ENCODE measurements around the gene ELL2. TPM values are rescaled to one million over a fixed set of nuclear protein-coding genes. Genes with fewer than 3 reads are reported as not detected.

The ELL2 gene
- total RNA-seq, 1 experiment from 2014 or later: 27.5 TPM

GRCh38 chr5:95874246-95874645 lies 87.4 kb downstream of the ELL2 start:
- no peak for TF ChIP-seq CTCF (conservative IDR thresholded peaks at IDR 0.05)
- Histone ChIP-seq H3K4ac (ENCODE audit: low read depth, low read length) (no peak overlapping the region), H3K27ac (ENCODE audit: insufficient read length, low read depth, low read length) (no peak overlapping the region), H3K9me3 (ENCODE audit: control insufficient read depth, low read depth, low read length) (no peaks in the 10 kb centered on the region), H3K4me1 (ENCODE audit: insufficient read depth, low read length) (peaks cover 4% of the 10 kb centered on the region; the same call in 1 of the 2 replicates), H3K4me2 (ENCODE audit: insufficient read depth, insufficient read length, low read length) (no peak overlapping the region), H3K79me2 (ENCODE audit: insufficient read depth, low read length) (no peaks in the 10 kb centered on the region), H4K20me1 (ENCODE audit: control insufficient read depth, insufficient read depth, insufficient read length) (no peaks in the 10 kb centered on the region), H3K56ac (ENCODE audit: insufficient read length, low read depth, low read length) (no peak overlapping the region), H3T11ph (ENCODE audit: low read length) (no peak overlapping the region), H4K8ac (replicated peaks; ENCODE audit: insufficient read length, low read depth, low read length) (no peak overlapping the region), H2BK15ac (ENCODE audit: low read depth, low read length) (no peak overlapping the region), H2AK5ac (ENCODE audit: insufficient read length, low read length) (no peak overlapping the region), H4K5ac (ENCODE audit: insufficient read length, low read depth, low read length) (no peak overlapping the region), H4K91ac (ENCODE audit: insufficient read length, low read depth, low read length) (no peak overlapping the region), H2BK20ac (ENCODE audit: low read depth, low read length, poor library complexity, severe bottlenecking) (no peak overlapping the region), H2BK120ac (ENCODE audit: low read depth, low read length, poor library complexity, severe bottlenecking) (no peak overlapping the region), H3K18ac (ENCODE audit: insufficient read length, low read depth, low read length) (no peak overlapping the region), H3K79me1 (ENCODE audit: insufficient read depth, low read depth, low read length, poor library complexity, severe bottlenecking) (no peaks in the 10 kb centered on the region), H3K23ac (ENCODE audit: insufficient read length, low read depth, low read length) (no peak overlapping the region), H2BK5ac (ENCODE audit: insufficient read length, low read length) (no peak overlapping the region), H3K14ac (ENCODE audit: insufficient read depth, low read length) (no peak overlapping the region), H3K23me2 (ENCODE audit: insufficient read length, low read depth, low read length, poor library complexity, severe bottlenecking) (no peaks in the 10 kb centered on the region), H2BK12ac (ENCODE audit: insufficient read length, low read depth, low read length) (no peak overlapping the region), H3K27me3 (ENCODE audit: insufficient read depth, low read length) (no peaks in the 10 kb centered on the region), H2AFZ (ENCODE audit: low read length) (no peak overlapping the region), H3K9ac (ENCODE audit: extremely low read depth, insufficient read length, low read length) (no peak overlapping the region)
- DNase-seq: no peak
- Mint-ChIP-seq H3K4me1 (peaks cover 7 to 10% of the 10 kb centered on the region in 2 experiments), H3K27me3 (ENCODE audit: low read depth) (no peaks in the 10 kb centered on the region), H3K4me3 (no peak overlapping the region), H3K9me3 (no peaks in the 10 kb centered on the region), H3K36me3 (ENCODE audit: insufficient read depth in 1 of 3, low read depth in 3 of 3) (no peaks in the 10 kb centered on the region), H3K27ac (no peak overlapping the region)
- WGBS (ENCODE audit: extremely low coverage, insufficient read length, low lambda C conversion rate): no CpG with 5 or more reads among the region's 3 CpGs
